ENCODE measurements around the gene ZNF263.

Gene ZNF263

GRCh38 chr16:3282730-3283542 is at the start of gene ZNF263:
Gene ZNF263 (plus strand): TSS chr16:3283491. CDS start chr16:3283819, 328 bp downstream.
- DNase-seq: peak; percentile 96

DNA sequence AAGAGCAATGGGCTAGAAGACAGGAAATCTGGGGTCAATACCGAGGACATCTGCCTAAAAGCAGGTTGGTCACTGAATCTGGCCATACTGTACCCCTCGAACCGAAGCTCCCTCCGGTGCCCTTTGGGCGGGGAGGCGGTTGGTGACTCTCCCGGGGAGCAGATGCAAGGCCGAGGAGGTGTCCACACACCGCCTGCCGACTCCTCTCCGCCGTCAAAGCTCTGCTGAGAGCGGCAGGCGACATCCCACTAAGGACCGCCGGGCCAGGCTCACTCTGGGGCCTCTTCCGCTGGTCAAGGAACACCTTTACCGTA is 48.8 kb upstream of the ZNF263 start:
- no peak for DNase-seq

- DNase-seq: peak; percentile 90
Measured at GRCh38 chr16:3234857-3235561, 48.3 kb upstream of the ZNF263 start, which contains the start of gene ZNF200. Gene ZNF200 (minus strand): TSS chr16:3235158. CDS start chr16:3233755, 1,403 bp downstream.

GRCh38 chr16:3235856-3236669 is 47.2 kb upstream of the ZNF263 start:
- DNase-seq: no peak

GRCh38 chr16:3241761-3242160 is 41.5 kb upstream of the ZNF263 start:
- DNase-seq: no peak

DNA sequence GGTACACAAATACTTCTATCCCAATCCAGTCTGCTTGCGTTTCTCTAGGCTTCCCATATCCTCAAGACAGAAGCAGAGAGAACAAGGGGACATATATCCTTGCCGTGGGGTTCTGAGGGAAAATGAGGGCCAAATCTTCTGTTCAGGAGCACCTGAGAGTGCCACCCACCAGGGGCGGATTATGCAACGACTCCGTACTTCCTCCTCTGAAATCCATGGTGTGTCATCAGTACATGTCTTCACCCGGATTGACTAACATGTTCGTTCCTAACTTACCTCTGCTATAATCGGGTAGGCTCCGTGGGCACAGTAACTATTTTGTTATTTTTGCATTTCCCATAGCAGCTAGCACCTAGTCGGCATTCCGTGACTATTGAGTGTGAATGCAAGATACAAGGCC is 40.6 kb upstream of the ZNF263 start:
- no peak for DNase-seq

DNA sequence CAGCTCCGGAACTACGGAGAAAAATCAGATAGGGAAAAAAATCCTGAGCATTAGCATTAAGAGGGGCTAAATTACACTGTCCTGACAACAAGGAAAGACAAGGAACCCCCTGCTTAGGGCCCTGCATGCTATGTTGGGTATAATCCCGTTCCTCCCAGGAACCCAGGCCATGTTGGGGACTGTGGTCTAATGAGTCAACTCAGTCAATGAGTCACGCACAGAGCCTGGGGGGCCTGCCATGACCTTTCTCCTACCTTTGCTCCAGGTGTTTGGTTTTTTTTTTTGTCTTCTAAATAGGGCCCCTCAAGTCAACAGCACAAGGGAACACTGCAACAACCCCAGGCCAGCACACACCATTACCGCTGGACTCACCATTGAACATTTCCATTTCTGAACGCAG is 39.4 kb upstream of the ZNF263 start:
- no peak for DNase-seq

GRCh38 chr16:3246002-3246401 is 37.3 kb upstream of the ZNF263 start:
- DNase-seq: no peak

DNA sequence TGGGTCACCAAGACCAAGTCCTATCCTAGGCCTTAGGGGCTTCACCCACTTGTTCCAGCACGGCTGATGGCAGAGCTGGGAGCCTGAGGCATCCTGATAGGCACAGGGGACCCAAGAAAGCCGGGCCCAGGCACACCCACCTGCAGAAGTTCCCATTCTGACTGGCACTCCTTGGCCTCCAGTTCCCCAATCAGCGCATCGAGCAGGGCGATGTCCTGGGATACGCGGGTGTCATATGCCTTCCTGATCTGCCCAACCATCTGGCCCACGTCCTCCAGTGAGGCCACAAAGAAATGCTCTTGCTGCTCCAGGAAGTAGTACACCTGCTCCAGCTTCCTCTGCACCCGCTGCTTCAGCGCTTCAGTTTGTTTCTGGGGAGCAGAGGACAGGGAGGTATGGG is 36.4 kb upstream of the ZNF263 start:
- no peak for DNase-seq

- no peak for DNase-seq
Measured at GRCh38 chr16:3248596-3248995, 34.7 kb upstream of the ZNF263 start.

- DNase-seq: no peak
Measured at GRCh38 chr16:3249020-3249419, 34.3 kb upstream of the ZNF263 start.

GRCh38 chr16:3249451-3249850 is 33.8 kb upstream of the ZNF263 start:
- DNase-seq: no peak

DNA sequence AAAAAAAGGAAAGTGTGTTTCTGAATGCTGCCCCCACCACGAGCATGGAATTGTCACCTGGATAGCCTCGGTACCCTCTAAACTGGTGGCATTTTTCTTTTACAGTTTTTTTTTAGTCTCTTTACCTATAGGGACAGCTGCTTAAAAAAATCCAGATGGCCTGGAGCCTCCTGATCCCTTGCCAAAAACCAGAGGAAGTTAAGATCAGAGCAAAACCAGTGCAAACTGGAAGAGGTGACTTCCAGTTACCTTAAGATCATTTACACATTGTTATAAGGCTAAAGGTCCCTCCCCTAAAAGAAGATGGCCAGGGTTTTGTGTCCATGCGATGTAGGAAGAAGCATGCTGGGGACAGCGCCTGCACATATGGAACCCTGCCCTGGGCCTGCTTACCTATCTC is 30.3 kb upstream of the ZNF263 start:
- DNase-seq: no peak

- DNase-seq: no peak
Measured at GRCh38 chr16:3254309-3254708, 29.0 kb upstream of the ZNF263 start.

DNA sequence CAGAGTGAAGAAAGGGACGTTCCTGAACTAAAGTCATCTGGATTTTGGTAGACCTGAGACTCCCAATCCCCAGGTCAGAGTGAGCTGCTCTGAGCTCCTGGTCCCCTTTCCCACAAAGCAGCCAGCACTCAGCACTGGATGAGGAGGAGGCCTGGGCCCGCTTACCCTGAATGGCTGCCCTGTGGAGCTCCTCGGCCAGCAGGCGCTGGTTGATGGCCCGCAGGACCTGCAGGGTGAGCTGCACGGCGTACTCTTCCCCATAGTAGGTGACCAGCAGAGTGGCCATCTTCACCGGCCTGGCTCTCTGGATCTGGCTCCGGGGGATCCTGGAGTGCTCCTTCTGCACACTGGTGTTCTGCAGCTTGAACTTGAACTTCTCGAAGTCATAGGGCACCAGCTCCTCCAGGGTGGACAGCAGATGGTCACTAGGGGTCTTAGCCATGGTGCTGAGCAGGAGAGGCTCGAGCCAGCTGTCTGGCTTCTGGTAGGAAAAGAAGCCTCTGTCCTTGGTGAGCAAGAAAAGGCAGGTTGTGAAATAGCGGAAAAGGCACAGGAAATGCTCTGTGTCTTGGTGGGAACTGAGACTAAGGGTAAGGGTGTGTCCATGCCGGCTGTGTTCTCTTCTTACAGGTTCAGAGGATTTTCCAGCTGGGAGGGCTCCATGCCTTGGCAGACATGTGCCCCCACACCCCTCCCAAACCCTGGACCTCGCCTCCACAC is 27.0 kb upstream of the ZNF263 start, which contains the start of gene MEFV:
Gene MEFV, minus strand, starts transcription at position 488 of the 720 bp plus-strand sequence. Its CDS starts 46 bp downstream, at position 442.
- no peak for DNase-seq

GRCh38 chr16:3256866-3257465 is 26.3 kb upstream of the ZNF263 start:
- DNase-seq: peak; percentile 59

- DNase-seq: no peak
Measured at GRCh38 chr16:3259836-3260235, 23.5 kb upstream of the ZNF263 start.

- no peak for DNase-seq
Measured at GRCh38 chr16:3262517-3262916, 20.8 kb upstream of the ZNF263 start.

GRCh38 chr16:3264137-3265036 is 18.9 kb upstream of the ZNF263 start:
- peak; percentile 94 for DNase-seq

DNA sequence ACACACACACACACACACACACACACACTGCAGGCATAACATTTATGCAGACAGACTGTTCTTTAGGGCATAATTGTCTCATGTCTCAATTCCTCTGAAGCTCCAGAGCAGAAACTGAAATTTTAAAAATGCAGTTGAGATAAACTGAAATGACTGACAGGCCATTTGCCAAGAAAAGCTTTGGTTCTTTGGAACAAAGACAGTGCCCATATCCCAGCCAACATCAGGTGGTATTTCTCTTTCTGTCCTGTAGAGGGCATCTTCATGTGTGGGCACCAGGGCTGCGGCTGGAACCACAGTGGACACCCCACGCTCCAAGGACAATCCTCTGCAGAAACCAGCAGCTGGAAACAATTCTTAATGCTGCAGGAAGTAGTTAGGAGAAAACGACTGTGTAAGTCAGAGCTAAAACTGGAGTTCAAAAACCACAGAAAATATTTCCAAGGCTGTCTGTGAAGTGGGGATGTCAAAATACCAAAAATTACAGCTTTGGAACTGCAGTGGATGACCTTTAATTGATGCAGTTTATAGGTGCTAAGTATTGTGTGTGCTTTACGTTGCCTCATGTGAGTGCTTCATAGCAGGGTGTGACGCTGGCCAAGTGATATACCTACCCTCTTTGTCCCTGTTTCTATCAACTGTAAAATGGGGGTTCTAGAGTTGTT is 16.3 kb upstream of the ZNF263 start:
- DNase-seq: peak; percentile 44

DNA sequence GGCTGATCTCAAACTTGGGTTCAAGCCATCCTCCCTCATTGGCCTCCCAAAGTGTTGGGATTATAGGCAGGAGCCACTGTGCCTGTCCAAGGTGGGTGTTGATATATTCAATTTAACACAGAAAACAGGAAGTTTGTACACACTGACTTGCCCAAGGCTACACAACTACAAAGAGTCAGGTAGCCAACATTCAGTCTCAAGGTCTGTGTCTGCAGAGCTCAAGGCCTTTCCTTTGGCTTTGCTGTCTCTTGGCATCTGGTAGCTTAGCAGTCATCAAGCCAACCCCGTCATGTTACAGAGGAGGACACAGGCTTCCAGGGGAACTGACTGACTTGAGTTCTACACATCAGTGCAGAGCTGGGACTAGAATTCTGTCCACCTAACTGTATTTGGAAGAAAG is 15.0 kb upstream of the ZNF263 start:
- DNase-seq: no peak

Measured in kidney glomerular epithelial cell (primary cell).